ENCODE results near the gene SEC22B.
A peak's percentile ranks its signal among the peaks of the same experiment; 100 is the strongest.
"Not testable (repeated sequence)": the region's sequence is repeated elsewhere in the genome, so short reads cannot be mapped to it uniquely, and the experiment has no call there.

The SEC22B gene

GRCh38 chr1:120144626-120145025 lies 31.7 kb downstream of the SEC22B start:
- DNase-seq = not testable (repeated sequence)

- not testable (repeated sequence) for DNase-seq
Measured at GRCh38 chr1:120144169-120144568, 32.2 kb downstream of the SEC22B start.

- not testable (repeated sequence) for DNase-seq
Measured at GRCh38 chr1:120143334-120143733, 33.0 kb downstream of the SEC22B start.

GRCh38 chr1:120142512-120143263 lies 33.6 kb downstream of the SEC22B start:
- DNase-seq = peak; percentile 35

- DNase-seq = not testable (repeated sequence)
Measured at GRCh38 chr1:120141865-120142264, 34.5 kb downstream of the SEC22B start.

GRCh38 chr1:120140656-120141265 lies 35.6 kb downstream of the SEC22B start:
- DNase-seq = not testable (repeated sequence)

- not testable (repeated sequence) for DNase-seq
Measured at GRCh38 chr1:120136086-120136485, 40.2 kb downstream of the SEC22B start.

GRCh38 chr1:120133928-120134325 lies 42.4 kb downstream of the SEC22B start:
- DNase-seq = not testable (repeated sequence)

GRCh38 chr1:120133228-120133927 lies 42.9 kb downstream of the SEC22B start:
- DNase-seq = no peak

- not testable (repeated sequence) for DNase-seq
Measured at GRCh38 chr1:120132406-120132763, 43.9 kb downstream of the SEC22B start.

- DNase-seq = not testable (repeated sequence)
Measured at GRCh38 chr1:120131611-120132405, 44.5 kb downstream of the SEC22B start.

GRCh38 chr1:120127921-120128320 lies 48.4 kb downstream of the SEC22B start:
- DNase-seq = not testable (repeated sequence)

GRCh38 chr1:120126216-120126615 lies 50.1 kb downstream of the SEC22B start:
- DNase-seq = not testable (repeated sequence)

- DNase-seq = not testable (repeated sequence)
Measured at GRCh38 chr1:120124628-120125027, 51.7 kb downstream of the SEC22B start.

GRCh38 chr1:120123813-120124510 lies 52.4 kb downstream of the SEC22B start:
- DNase-seq = not testable (repeated sequence)

- DNase-seq = not testable (repeated sequence)
Measured at GRCh38 chr1:120122262-120122893, 53.9 kb downstream of the SEC22B start.

- DNase-seq = not testable (repeated sequence)
Measured at GRCh38 chr1:120121830-120122229, 54.5 kb downstream of the SEC22B start.

GRCh38 chr1:120120525-120120924 lies 55.8 kb downstream of the SEC22B start:
- DNase-seq = not testable (repeated sequence)

- DNase-seq = not testable (repeated sequence)
Measured at GRCh38 chr1:120117371-120118177, 58.7 kb downstream of the SEC22B start.

- not testable (repeated sequence) for DNase-seq
Measured at GRCh38 chr1:120116094-120116493, 60.2 kb downstream of the SEC22B start.

- not testable (repeated sequence) for DNase-seq
Measured at GRCh38 chr1:120113134-120113533, 63.2 kb downstream of the SEC22B start.
